Measurements from ENCODE around the gene TXN. TPM values are rescaled to one million over a fixed set of nuclear protein-coding genes. Genes with fewer than 3 reads are reported as not detected.

The TXN gene
- 441 and 536 TPM in 2 replicates for total RNA-seq (2014; rRNA removed; shearing (Covaris generic); ENCODE audit: low replicate concordance)

GRCh38 chr9:110256380-110257096, at the start of gene TXN:
Gene TXN (minus strand): TSS chr9:110256507. CDS start chr9:110256435, 72 bp downstream.
- Histone ChIP-seq H3K4me3 (peak within 1 kb of the TSS; percentile 69), H3K36me3 (peaks cover 31% of the 10 kb centered on the region), H3K9me3 (no peaks in the 10 kb centered on the region), H3K27me3 (no peaks in the 10 kb centered on the region)
- DNase-seq: peak; percentile 91

- Histone ChIP-seq H3K9me3 (no peaks in the 10 kb centered on the region), H3K36me3 (no peaks in the 10 kb centered on the region), H3K4me3 (no peak overlapping the region), H3K27me3 (no peaks in the 10 kb centered on the region)
- DNase-seq: no peak
Observed at GRCh38 chr9:110303133-110303532, 46.8 kb upstream of the TXN start.

- Histone ChIP-seq H3K27me3 (no peaks in the 10 kb centered on the region), H3K4me3 (no peak overlapping the region), H3K36me3 (no peaks in the 10 kb centered on the region), H3K9me3 (no peaks in the 10 kb centered on the region)
- no peak for DNase-seq
Observed at GRCh38 chr9:110298043-110298605, 41.8 kb upstream of the TXN start.

- H3K36me3 ChIP-seq: no peaks in the 10 kb centered on the region
- H3K27me3 ChIP-seq: no peaks in the 10 kb centered on the region
- H3K9me3 ChIP-seq: no peaks in the 10 kb centered on the region
- DNase-seq: no peak
- no peak overlapping the region for H3K4me3 ChIP-seq
Observed at GRCh38 chr9:110293248-110293647, 36.9 kb upstream of the TXN start.

GRCh38 chr9:110291921-110292557, 35.7 kb upstream of the TXN start:
- Histone ChIP-seq H3K4me3 (no peak overlapping the region), H3K27me3 (no peaks in the 10 kb centered on the region), H3K36me3 (no peaks in the 10 kb centered on the region), H3K9me3 (no peaks in the 10 kb centered on the region)
- DNase-seq: peak; percentile 31

GRCh38 chr9:110290001-110290400, 33.7 kb upstream of the TXN start:
- Histone ChIP-seq H3K9me3 (no peaks in the 10 kb centered on the region), H3K27me3 (no peaks in the 10 kb centered on the region), H3K4me3 (no peak overlapping the region), H3K36me3 (no peaks in the 10 kb centered on the region)
- no peak for DNase-seq

- no peaks in the 10 kb centered on the region for H3K36me3 ChIP-seq
- DNase-seq: no peak
- no peaks in the 10 kb centered on the region for H3K27me3 ChIP-seq
Observed at GRCh38 chr9:110288503-110288902, 32.2 kb upstream of the TXN start.

GRCh38 chr9:110287289-110287680, 31.0 kb upstream of the TXN start:
- DNase-seq: no peak
- no peaks in the 10 kb centered on the region for H3K9me3 ChIP-seq
- H3K4me3 ChIP-seq: no peak overlapping the region
- no peaks in the 10 kb centered on the region for H3K36me3 ChIP-seq
- no peaks in the 10 kb centered on the region for H3K27me3 ChIP-seq

More at GRCh38 chr9:110288503-110288902, 32.2 kb upstream of the TXN start:
- Histone ChIP-seq H3K9me3 (no peaks in the 10 kb centered on the region), H3K4me3 (no peak overlapping the region)

- no peaks in the 10 kb centered on the region for H3K9me3 ChIP-seq
- no peaks in the 10 kb centered on the region for H3K36me3 ChIP-seq
- DNase-seq: no peak
- no peaks in the 10 kb centered on the region for H3K27me3 ChIP-seq
- H3K4me3 ChIP-seq: no peak overlapping the region
Observed at GRCh38 chr9:110284211-110284844, 28.0 kb upstream of the TXN start.

- no peaks in the 10 kb centered on the region for H3K27me3 ChIP-seq
- no peaks in the 10 kb centered on the region for H3K36me3 ChIP-seq
- no peak for DNase-seq
- H3K9me3 ChIP-seq: no peaks in the 10 kb centered on the region
- no peak overlapping the region for H3K4me3 ChIP-seq
Observed at GRCh38 chr9:110283751-110284150, 27.4 kb upstream of the TXN start.

GRCh38 chr9:110282739-110283081, 26.4 kb upstream of the TXN start:
- no peaks in the 10 kb centered on the region for H3K27me3 ChIP-seq
- H3K9me3 ChIP-seq: no peaks in the 10 kb centered on the region
- H3K4me3 ChIP-seq: no peak overlapping the region
- no peaks in the 10 kb centered on the region for H3K36me3 ChIP-seq
- DNase-seq: no peak

GRCh38 chr9:110282018-110282738, 25.9 kb upstream of the TXN start:
- no peak for DNase-seq
- H3K4me3 ChIP-seq: no peak overlapping the region
- no peaks in the 10 kb centered on the region for H3K36me3 ChIP-seq
- H3K9me3 ChIP-seq: no peaks in the 10 kb centered on the region
- no peaks in the 10 kb centered on the region for H3K27me3 ChIP-seq

GRCh38 chr9:110278080-110278707, 21.9 kb upstream of the TXN start:
- Histone ChIP-seq H3K9me3 (no peaks in the 10 kb centered on the region), H3K4me3 (no peak overlapping the region), H3K36me3 (no peaks in the 10 kb centered on the region), H3K27me3 (no peaks in the 10 kb centered on the region)
- DNase-seq: peak; percentile 31

GRCh38 chr9:110276781-110277180, 20.5 kb upstream of the TXN start:
- no peaks in the 10 kb centered on the region for H3K27me3 ChIP-seq
- DNase-seq: no peak
- H3K9me3 ChIP-seq: no peaks in the 10 kb centered on the region
- H3K4me3 ChIP-seq: no peak overlapping the region
- H3K36me3 ChIP-seq: no peaks in the 10 kb centered on the region

- Histone ChIP-seq H3K9me3 (no peaks in the 10 kb centered on the region), H3K36me3 (no peaks in the 10 kb centered on the region), H3K27me3 (no peaks in the 10 kb centered on the region), H3K4me3 (no peak overlapping the region)
- DNase-seq: no peak
Observed at GRCh38 chr9:110270211-110270995, 14.1 kb upstream of the TXN start.

GRCh38 chr9:110266795-110267194, 10.5 kb upstream of the TXN start:
- Histone ChIP-seq H3K9me3 (no peaks in the 10 kb centered on the region), H3K27me3 (no peaks in the 10 kb centered on the region), H3K36me3 (no peaks in the 10 kb centered on the region), H3K4me3 (no peak overlapping the region)
- DNase-seq: no peak

All from MG63 (cell line).